K562 (cell line): ENCODE results near the gene UBE2G2. TPM values are rescaled to one million over a fixed set of nuclear protein-coding genes. Genes with fewer than 3 reads are reported as not detected.

Source experiments
- ATAC-seq: fragments of 200-7000 bp; cut with Tn5 transposase; 3 replicates; pipeline ENCODE4 v1.9.1; 2020; ENCODE audit warnings: moderate library complexity
- BruUV-seq: library from RNA; stranded (reverse); fragments of 400-500 nt; replicated peaks from 2 replicates; lab custom pipeline; 2021; lab: Mats Ljungman, UMichigan
- CTCF ChIA-PET: fragments of 300-600 bp; formaldehyde crosslinking; extraction: SDS; loops from one replicate; lab custom pipeline; 2021; ENCODE audit warnings: low intra/inter-chr PET ratio; lab: Yijun Ruan, JAX
- POLR2A ChIA-PET: fragments of 300-600, 350-650 bp; sonication (Branson Sonifier 250); formaldehyde crosslinking; extraction: SDS; loops from one replicate; lab custom pipeline; 2021; ENCODE audit warnings: antibody characterized with exemption, inconsistent platforms; lab: Yijun Ruan, JAX
- DNase-seq, 4 experiments: peaks; one replicate each; pipeline versions ENCODE4 v3.0.0 to v3.0.0-alpha.2; 2011 to 2018; ENCODE audit warnings: low spot score in 3 of 4, mixed read lengths in 3 of 4; ENCODE audit errors: extremely low read depth in 1 of 4
- FAIRE-seq: peaks from 2 replicates; lab custom pipeline; 2011; peaks lifted over from hg19 to GRCh38; lab: Jason Lieb, UNC
- H2AFZ ChIP-seq: 2 replicates; pipeline ENCODE4 v1.6.0; 2011; ENCODE audit warnings: low read depth, low read length, control low read depth, inconsistent platforms
- H3K27ac ChIP-seq: fragments of 200-600 bp; 3 replicates; pipeline ENCODE4 v1.8.0; 2011; ENCODE audit warnings: low read depth, mild to moderate bottlenecking, control low read depth, inconsistent platforms, low read length, moderate library complexity, mixed read lengths; ENCODE audit errors: extremely low read depth
- H3K27me3 ChIP-seq, 2 experiments: fragments of 300-600 bp in 1 of 2; 2 replicates in 1 of 2; 3 replicates in 1 of 2; pipeline versions ENCODE4 v1.6.0 to v1.8.0; 2011; ENCODE audit warnings: inconsistent platforms in 2 of 2, low read length in 2 of 2, mild to moderate bottlenecking in 1 of 2, mixed read lengths in 1 of 2, moderate library complexity in 1 of 2; ENCODE audit not compliant: control insufficient read depth in 2 of 2, insufficient read depth in 2 of 2
- H3K36me3 ChIP-seq: fragments of 300-600 bp; 3 replicates; pipeline ENCODE4 v1.8.0; 2011; ENCODE audit warnings: mild to moderate bottlenecking, low read length, inconsistent platforms; ENCODE audit not compliant: control insufficient read depth, insufficient read depth
- H3K4me1 ChIP-seq, 2 experiments: fragments of 200-600 bp in 1 of 2; replicated peaks in 1 of 2; 2 replicates in 1 of 2; 3 replicates in 1 of 2; pipeline versions ENCODE4 v1.5.1 to v1.8.0; 2011; ENCODE audit warnings: inconsistent platforms in 2 of 2, low read length in 2 of 2, mild to moderate bottlenecking in 1 of 2, mixed read lengths in 1 of 2, moderate library complexity in 1 of 2; ENCODE audit not compliant: control insufficient read depth in 2 of 2, insufficient read depth in 2 of 2
- H3K4me2 ChIP-seq: 2 replicates; pipeline ENCODE4 v1.6.1; 2011; ENCODE audit warnings: low read length, control low read depth, inconsistent platforms, mixed read lengths; ENCODE audit not compliant: insufficient read depth
- H3K4me3 ChIP-seq: fragments of 200-600 bp; sonication (generic), shearing (Covaris generic); 2 replicates; pipeline ENCODE4 v1.5.1; 2016; ENCODE audit warnings: control low read depth, inconsistent platforms
- H3K79me2 ChIP-seq: fragments of 200-600 bp; 3 replicates; pipeline ENCODE4 v1.8.0; 2011; ENCODE audit warnings: low read length, inconsistent platforms; ENCODE audit not compliant: control insufficient read depth, insufficient read depth
- H3K9ac ChIP-seq, 2 experiments: 2 replicates each; pipeline versions ENCODE4 v1.6.0 to v1.6.1; 2011; ENCODE audit warnings: low read depth in 2 of 2, low read length in 2 of 2, control low read depth in 1 of 2, inconsistent platforms in 1 of 2, mild to moderate bottlenecking in 1 of 2, mixed read lengths in 1 of 2; ENCODE audit not compliant: insufficient read depth in 1 of 2
- H3K9me1 ChIP-seq: one replicate; pipeline ENCODE4 v1.6.0; 2011; ENCODE audit warnings: inconsistent platforms, mild to moderate bottlenecking, low read length, moderate library complexity; ENCODE audit not compliant: control insufficient read depth, insufficient read depth
- H3K9me3 ChIP-seq: replicated peaks from 2 replicates; pipeline ENCODE4 v1.5.1; 2011; ENCODE audit warnings: low read depth, low read length, inconsistent platforms; ENCODE audit not compliant: control insufficient read depth, insufficient read depth
- H4K20me1 ChIP-seq: replicated peaks from 2 replicates; pipeline ENCODE4 v1.6.1; 2011; ENCODE audit warnings: low read length, inconsistent platforms, mixed read lengths; ENCODE audit not compliant: control insufficient read depth, insufficient read depth
- ATF1 ChIP-seq, 2 experiments: fragments of 450-650 bp in 1 of 2; IDR thresholded peaks; 2 replicates each; pipeline ENCODE4 v1.6.1; 2016; ENCODE audit warnings: missing compliant biosample characterization in 1 of 2, missing genetic modification characterization in 1 of 2
- ATF7 ChIP-seq: fragments of 450-650 bp; IDR thresholded peaks from 2 replicates; pipeline ENCODE4 v1.7.1; 2014; ENCODE audit warnings: mild to moderate bottlenecking, moderate library complexity
- BRD9 ChIP-seq: fragments of 450-650 bp; IDR thresholded peaks from 2 replicates; pipeline ENCODE4 v1.6.1; 2018; ENCODE audit warnings: low read depth; ENCODE audit not compliant: partially characterized antibody
- CBFA2T2 ChIP-seq: fragments of 450-650 bp; conservative IDR thresholded peaks from 2 replicates; pipeline ENCODE4 v1.6.1; 2017; ENCODE audit warnings: mild to moderate bottlenecking
- CREB1 ChIP-seq, 2 experiments: sonication (generic) in 1 of 2; formaldehyde crosslinking in 1 of 2; IDR thresholded peaks; 2 replicates each; pipeline versions ENCODE4 v1.6.1 to v1.8.0; 2012 to 2022; ENCODE audit warnings: inconsistent platforms in 1 of 2, mild to moderate bottlenecking in 1 of 2, missing genetic modification reagents in 1 of 2, moderate library complexity in 1 of 2
- CREM ChIP-seq: IDR thresholded peaks from 2 replicates; pipeline ENCODE4 v1.6.1; 2014; ENCODE audit warnings: antibody characterized with exemption, low read depth
- DNMT1 ChIP-seq: fragments of 450-650 bp; IDR thresholded peaks from 2 replicates; pipeline ENCODE4 v1.6.1; 2016; ENCODE audit warnings: antibody characterized with exemption, mild to moderate bottlenecking
- DPF2 ChIP-seq: fragments of 450-650 bp; IDR thresholded peaks from 2 replicates; pipeline ENCODE4 v1.6.1; 2016
- ETV1 ChIP-seq: fragments of 450-650 bp; conservative IDR thresholded peaks from 2 replicates; pipeline ENCODE4 v1.6.1; 2016; ENCODE audit warnings: missing genetic modification characterization, control low read depth, low read depth, missing compliant biosample characterization
- HEY1 ChIP-seq: fragments of 250-450 bp; sonication (Bioruptor Pico); IDR thresholded peaks from 2 replicates; pipeline ENCODE4 v1.5.0; 2020; ENCODE audit warnings: mild to moderate bottlenecking, moderate library complexity, borderline replicate concordance
- JUNB ChIP-seq: fragments of 450-650 bp; formaldehyde crosslinking; conservative IDR thresholded peaks from 2 replicates; pipeline ENCODE4 v1.4.0; 2020; ENCODE audit warnings: mild to moderate bottlenecking
- LEF1 ChIP-seq: fragments of 450-650 bp; IDR thresholded peaks from 2 replicates; pipeline ENCODE4 v1.6.1; 2016; ENCODE audit warnings: mild to moderate bottlenecking
- MBD2 ChIP-seq: sonication (generic); IDR thresholded peaks from 2 replicates; pipeline ENCODE4 v1.6.1; 2016; ENCODE audit warnings: low read depth, borderline replicate concordance
- PRPF4 ChIP-seq: fragments of 200-400 bp; formaldehyde crosslinking; IDR thresholded peaks from one replicate; pipeline ENCODE4 v1.6.1; 2017; ENCODE audit warnings: low read length, low read depth, mild to moderate bottlenecking; ENCODE audit not compliant: insufficient read depth, poor library complexity, severe bottlenecking
- SP2 ChIP-seq: IDR thresholded peaks from 2 replicates; pipeline ENCODE4 v1.6.1; 2011; ENCODE audit warnings: mild to moderate bottlenecking, low read depth, low read length, moderate library complexity; ENCODE audit not compliant: poor library complexity, severe bottlenecking; ENCODE audit errors: extremely low read depth
- YBX1 ChIP-seq: fragments of 450-650 bp; IDR thresholded peaks from 2 replicates; pipeline ENCODE4 v1.7.1; 2016; ENCODE audit warnings: mild to moderate bottlenecking
- ZNF121 ChIP-seq: sonication (generic); formaldehyde crosslinking; conservative IDR thresholded peaks from 2 replicates; pipeline ENCODE4 v1.8.0; 2022; ENCODE audit warnings: missing genetic modification reagents
- ZNF253 ChIP-seq: fragments of 250-450 bp; sonication (Bioruptor Pico); conservative IDR thresholded peaks from 2 replicates; pipeline ENCODE4 v1.6.1; 2021; ENCODE audit warnings: mild to moderate bottlenecking
- ZNF347 ChIP-seq: fragments of 450-650 bp; formaldehyde crosslinking; IDR thresholded peaks from 2 replicates; pipeline ENCODE4 v1.4.0; 2020; ENCODE audit warnings: low read depth, mild to moderate bottlenecking, moderate library complexity
- ZNF583 ChIP-seq: fragments of 250-450 bp; sonication (Bioruptor Pico); IDR thresholded peaks from 2 replicates; pipeline ENCODE4 v1.4.0; 2020
- ZNF696 ChIP-seq: fragments of 250-450 bp; sonication (Bioruptor Pico); conservative IDR thresholded peaks from 2 replicates; pipeline ENCODE4 v1.4.0; 2020; ENCODE audit warnings: mild to moderate bottlenecking, moderate library complexity
- ZNF778 ChIP-seq: fragments of 450-650 bp; formaldehyde crosslinking; IDR thresholded peaks from 2 replicates; pipeline ENCODE4 v1.4.0; 2020; ENCODE audit warnings: mild to moderate bottlenecking, moderate library complexity
- ZSCAN29 ChIP-seq: fragments of 450-650 bp; IDR thresholded peaks from 2 replicates; pipeline ENCODE4 v1.6.1; 2017
- WGBS: fragments of 100-300 bp; shearing (Covaris generic); methylation state at CpG from one replicate; pipeline ENCODE4 v1.1.6; 2016; ENCODE audit warnings: low coverage, mixed read lengths; ENCODE audit not compliant: insufficient coverage; ENCODE audit errors: missing lambda C conversion rate; 5-methylcytosine and 5-hydroxymethylcytosine counted together
- in situ Hi-C: fragments of 300-500 bp; cut with MboI; formaldehyde crosslinking; loops from 4 replicates; pipeline ENCODE4 v1.15.0; 2018; ENCODE audit warnings: inconsistent platforms, mixed read lengths
- intact Hi-C: fragments of 100-400 bp; cut with micrococcal nuclease; formaldehyde crosslinking; loops from 2 replicates; pipeline ENCODE4 v1.14.2; 2022
- polyA plus RNA-seq, 8 experiments: library from polyadenylated mRNA; depleted of rRNA in 4 of 8; stranded (reverse) in 5 of 8; unstranded in 3 of 8; fragments of >200 nt; fragmentation: Nextera tagmentation in 2 of 8; fragmentation: Illumina TruSeq in 1 of 8; extraction: Ambion mirVana in 2 of 8; extraction: Trizol in 1 of 8; gene quantifications; 2 replicates each; pipeline versions ENCODE4 v1.2.1 to v1.2.3, GENCODE V29; 2011 to 2014; ENCODE audit warnings: inconsistent platforms in 1 of 8, missing spikeins in 1 of 8
- total RNA-seq, 7 experiments: library from RNA; depleted of rRNA in 6 of 7; stranded (reverse); fragments of >200 nt in 6 of 7; fragmentation: Illumina TruSeq in 2 of 7; extraction: Trizol in 2 of 7; gene quantifications; 2 replicates each; pipeline versions ENCODE4 v1.2.1 to v1.2.3, GENCODE V29; 2011 to 2021; ENCODE audit warnings: low replicate concordance in 1 of 7
- TF ChIP-seq, protein P1 (sequence below): fragments of 450-650 bp; formaldehyde crosslinking; IDR thresholded peaks from 2 replicates; pipeline ENCODE4 v1.4.0; 2020; ENCODE audit warnings: mild to moderate bottlenecking, moderate library complexity

UBE2G2 gene
- total and polyA plus RNA-seq, 9 of the 15 experiments (the other 6 are each of a cell fraction or from before 2014, with no cell fraction given) = 47.5 to 225 (median 140) TPM

DNA sequence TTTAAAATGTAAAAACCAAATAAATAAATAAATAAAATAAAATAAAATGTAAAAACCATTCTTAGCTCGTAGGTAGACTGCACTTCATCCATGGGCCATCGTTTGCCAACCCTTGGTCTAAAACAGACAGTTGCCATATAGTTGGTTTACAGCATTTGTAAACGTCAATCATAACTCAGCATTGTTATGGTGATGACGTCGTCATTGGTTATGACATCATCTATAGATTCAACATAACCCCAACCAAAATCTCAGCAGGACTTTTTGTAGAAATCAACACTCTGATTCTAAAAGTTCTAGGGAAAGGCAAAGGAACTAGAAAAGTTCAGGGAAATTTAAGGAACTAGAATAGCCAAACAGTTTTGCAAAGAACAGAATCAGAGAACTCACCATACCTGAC lies 32.0 kb upstream of the UBE2G2 start:
- H3K9me3 ChIP-seq = peaks cover 6% of the 10 kb centered on the region
- peaks cover 29 to 39% of the 10 kb centered on the region in 2 experiments for H3K4me1 ChIP-seq
- POLR2A ChIA-PET = interaction anchor here (0.6 to 1.1 kb wide), 2 partner anchors 14 to 142 kb away, joined by 3 to 5 read pairs; no protein-coding TSS in a partner anchor
- BruUV-seq = no TSS peak
- H3K9me1 ChIP-seq = no peaks in the 10 kb centered on the region
- no peak overlapping the region for H3K4me2 ChIP-seq
- intact Hi-C loops (loop anchor here (10.0 kb wide), 1 partner anchor 789 kb away; no protein-coding TSS in a partner anchor), in situ Hi-C loops (no loop called here)
- FAIRE-seq (no peak), DNase-seq (no peak), ATAC-seq (no peak)
- no peak overlapping the region for H3K9ac ChIP-seq
- 37% methylated on average over 5 of the region's 5 CpGs for WGBS
- no peaks in the 10 kb centered on the region for H3K36me3 ChIP-seq
- H3K27ac ChIP-seq = no peak overlapping the region
- H3K79me2 ChIP-seq = no peaks in the 10 kb centered on the region
- peaks cover 5% of the 10 kb centered on the region; the same call in 1 of the 2 replicates for H4K20me1 ChIP-seq
- no peak overlapping the region for H3K4me3 ChIP-seq
- no peak overlapping the region for H2AFZ ChIP-seq
- H3K27me3 ChIP-seq = no peaks in the 10 kb centered on the region; a peak in 1 of 5 replicates
- CTCF ChIA-PET = no interaction called here
- TF ChIP-seq JUNB (CRISPR knock-in tag) = peak; percentile 91
- TF ChIP-seq ZNF121 (CRISPR knock-in tag) = no peak
- TF ChIP-seq, protein P1, sequence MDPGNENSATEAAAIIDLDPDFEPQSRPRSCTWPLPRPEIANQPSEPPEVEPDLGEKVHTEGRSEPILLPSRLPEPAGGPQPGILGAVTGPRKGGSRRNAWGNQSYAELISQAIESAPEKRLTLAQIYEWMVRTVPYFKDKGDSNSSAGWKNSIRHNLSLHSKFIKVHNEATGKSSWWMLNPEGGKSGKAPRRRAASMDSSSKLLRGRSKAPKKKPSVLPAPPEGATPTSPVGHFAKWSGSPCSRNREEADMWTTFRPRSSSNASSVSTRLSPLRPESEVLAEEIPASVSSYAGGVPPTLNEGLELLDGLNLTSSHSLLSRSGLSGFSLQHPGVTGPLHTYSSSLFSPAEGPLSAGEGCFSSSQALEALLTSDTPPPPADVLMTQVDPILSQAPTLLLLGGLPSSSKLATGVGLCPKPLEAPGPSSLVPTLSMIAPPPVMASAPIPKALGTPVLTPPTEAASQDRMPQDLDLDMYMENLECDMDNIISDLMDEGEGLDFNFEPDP (CRISPR knock-in tag) = no peak
- no peak for TF ChIP-seq ZNF696 (CRISPR knock-in tag)
- TF ChIP-seq ZNF347 (CRISPR knock-in tag) = no peak
- TF ChIP-seq ZNF583 (CRISPR knock-in tag) = no peak
- no peak for TF ChIP-seq LEF1
- no peak for TF ChIP-seq BRD9
- no peak for TF ChIP-seq ETV1 (tag)
- no peak for TF ChIP-seq PRPF4
- TF ChIP-seq SP2 = no peak
- peak; percentile 51; the same call in 1 of the 2 replicates for TF ChIP-seq CREB1 (IDR thresholded peaks at IDR 0.05)
- no peak for TF ChIP-seq CREB1 (CRISPR knock-in tag; IDR thresholded peaks at IDR 0.05)
- TF ChIP-seq CBFA2T2 = no peak
- TF ChIP-seq DPF2 = no peak
- TF ChIP-seq CREM = peak; percentile 78
- TF ChIP-seq DNMT1 = no peak
- no peak for TF ChIP-seq ATF1 (CRISPR knock-in tag; IDR thresholded peaks at IDR 0.05)
- peak; percentile 81 for TF ChIP-seq ATF1 (tag; IDR thresholded peaks at IDR 0.05)
- TF ChIP-seq ZSCAN29 = no peak
- TF ChIP-seq YBX1 = no peak
- TF ChIP-seq HEY1 (CRISPR knock-in tag) = no peak
- TF ChIP-seq ZNF778 (CRISPR knock-in tag) = no peak
- TF ChIP-seq ATF7 = peak; percentile 87
- no peak for TF ChIP-seq MBD2
- no peak for TF ChIP-seq ZNF253 (CRISPR knock-in tag)
